HG03280 (cell line): ENCODE results near the gene STUM.
"Not testable (repeated sequence)": the region's sequence is repeated elsewhere in the genome, so short reads cannot be mapped to it uniquely, and the experiment has no call there.

ENCODE experiments used
- ATAC-seq: cut with Tn5 transposase; IDR thresholded peaks from one replicate; pipeline ENCODE4 v1.9.1; 2021; ENCODE audit warnings: mild to moderate bottlenecking, moderate library complexity; ENCODE audit not compliant: unreplicated experiment

The STUM gene

GRCh38 chr1:226579781-226580323 is 31.3 kb downstream of the STUM start:
- no peak for ATAC-seq

GRCh38 chr1:226580625-226581270 is 32.2 kb downstream of the STUM start:
- ATAC-seq: no peak

GRCh38 chr1:226581650-226582330 is 33.2 kb downstream of the STUM start:
- no peak for ATAC-seq

- ATAC-seq: no peak
Measured at GRCh38 chr1:226582966-226583365, 34.4 kb downstream of the STUM start.

GRCh38 chr1:226584164-226584563 is 35.6 kb downstream of the STUM start:
- ATAC-seq: no peak

GRCh38 chr1:226586116-226586515 is 37.6 kb downstream of the STUM start:
- ATAC-seq: no peak

- no peak for ATAC-seq
Measured at GRCh38 chr1:226586650-226587422, 38.3 kb downstream of the STUM start.

- no peak for ATAC-seq
Measured at GRCh38 chr1:226588484-226588883, 39.9 kb downstream of the STUM start.

GRCh38 chr1:226589008-226589733 is 40.6 kb downstream of the STUM start:
- ATAC-seq: no peak

- no peak for ATAC-seq
Measured at GRCh38 chr1:226590614-226591013, 42.0 kb downstream of the STUM start.

GRCh38 chr1:226593541-226593940 is 45.0 kb downstream of the STUM start:
- no peak for ATAC-seq

- ATAC-seq: no peak
Measured at GRCh38 chr1:226596531-226597165, 48.1 kb downstream of the STUM start.

- no peak for ATAC-seq
Measured at GRCh38 chr1:226597616-226598454, 49.3 kb downstream of the STUM start.

- no peak for ATAC-seq
Measured at GRCh38 chr1:226598455-226598849, 49.9 kb downstream of the STUM start.

GRCh38 chr1:226598955-226599354 is 50.4 kb downstream of the STUM start:
- not testable (repeated sequence) for ATAC-seq

- ATAC-seq: no peak
Measured at GRCh38 chr1:226599636-226600238, 51.2 kb downstream of the STUM start.

- no peak for ATAC-seq
Measured at GRCh38 chr1:226600254-226600653, 51.7 kb downstream of the STUM start.

- ATAC-seq: no peak
Measured at GRCh38 chr1:226601456-226601855, 52.9 kb downstream of the STUM start.
